Fibroblast of mammary gland (primary cell): ENCODE results near the gene PDGFC.
A peak's percentile ranks its signal among the peaks of the same experiment; 100 is the strongest.

Experiments used
- DNase-seq: peaks from one replicate; pipeline ENCODE4 v3.0.0-alpha.2; 2010; ENCODE audit warnings: low read depth
- H3K4me3 ChIP-seq: 2 replicates; pipeline ENCODE4 v1.5.1; 2011; ENCODE audit warnings: low read depth, mild to moderate bottlenecking, low read length, moderate library complexity; ENCODE audit not compliant: control insufficient read depth
- TF ChIP-seq, protein P1 (sequence below): conservative IDR thresholded peaks from 2 replicates; pipeline ENCODE4 v1.5.1; 2011; ENCODE audit warnings: low read depth, low read length, inconsistent platforms; ENCODE audit not compliant: control insufficient read depth, insufficient read depth

Gene PDGFC

DNA sequence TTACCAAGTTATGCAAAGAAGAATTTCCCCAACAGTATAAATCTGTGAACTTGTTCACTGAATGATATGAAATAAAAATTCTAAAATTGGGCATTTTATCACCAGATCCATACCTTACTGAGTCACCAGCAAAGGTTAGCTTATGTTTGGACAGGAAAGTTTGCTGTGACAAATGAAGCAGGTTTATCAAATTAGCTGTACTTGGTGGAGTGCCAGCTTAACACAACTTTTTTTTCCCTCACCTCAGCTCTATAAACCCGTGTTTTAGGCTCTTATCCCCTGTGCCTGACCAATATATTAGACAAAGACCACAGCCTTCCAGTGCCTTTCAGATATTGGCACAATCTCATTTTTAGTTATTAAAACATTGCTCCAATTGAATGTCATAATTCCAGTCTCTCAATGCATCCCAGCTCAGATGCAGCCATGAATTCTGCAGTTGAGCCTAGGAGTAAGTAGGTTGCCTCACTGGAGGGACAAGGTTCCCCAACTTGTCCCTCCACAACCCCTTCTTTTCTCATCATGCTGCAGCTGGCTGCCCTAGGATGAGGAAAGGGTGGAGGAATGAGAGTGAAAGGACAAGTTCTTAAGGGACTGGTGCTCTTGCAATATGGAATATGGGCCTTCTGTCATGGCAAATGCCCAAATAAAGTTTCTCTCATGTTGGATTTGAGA lies 27.0 kb upstream of the PDGFC start:
- TF ChIP-seq, protein P1, sequence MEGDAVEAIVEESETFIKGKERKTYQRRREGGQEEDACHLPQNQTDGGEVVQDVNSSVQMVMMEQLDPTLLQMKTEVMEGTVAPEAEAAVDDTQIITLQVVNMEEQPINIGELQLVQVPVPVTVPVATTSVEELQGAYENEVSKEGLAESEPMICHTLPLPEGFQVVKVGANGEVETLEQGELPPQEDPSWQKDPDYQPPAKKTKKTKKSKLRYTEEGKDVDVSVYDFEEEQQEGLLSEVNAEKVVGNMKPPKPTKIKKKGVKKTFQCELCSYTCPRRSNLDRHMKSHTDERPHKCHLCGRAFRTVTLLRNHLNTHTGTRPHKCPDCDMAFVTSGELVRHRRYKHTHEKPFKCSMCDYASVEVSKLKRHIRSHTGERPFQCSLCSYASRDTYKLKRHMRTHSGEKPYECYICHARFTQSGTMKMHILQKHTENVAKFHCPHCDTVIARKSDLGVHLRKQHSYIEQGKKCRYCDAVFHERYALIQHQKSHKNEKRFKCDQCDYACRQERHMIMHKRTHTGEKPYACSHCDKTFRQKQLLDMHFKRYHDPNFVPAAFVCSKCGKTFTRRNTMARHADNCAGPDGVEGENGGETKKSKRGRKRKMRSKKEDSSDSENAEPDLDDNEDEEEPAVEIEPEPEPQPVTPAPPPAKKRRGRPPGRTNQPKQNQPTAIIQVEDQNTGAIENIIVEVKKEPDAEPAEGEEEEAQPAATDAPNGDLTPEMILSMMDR, result no peak
- H3K4me3 ChIP-seq, result no peak overlapping the region
- no peak for DNase-seq

DNA sequence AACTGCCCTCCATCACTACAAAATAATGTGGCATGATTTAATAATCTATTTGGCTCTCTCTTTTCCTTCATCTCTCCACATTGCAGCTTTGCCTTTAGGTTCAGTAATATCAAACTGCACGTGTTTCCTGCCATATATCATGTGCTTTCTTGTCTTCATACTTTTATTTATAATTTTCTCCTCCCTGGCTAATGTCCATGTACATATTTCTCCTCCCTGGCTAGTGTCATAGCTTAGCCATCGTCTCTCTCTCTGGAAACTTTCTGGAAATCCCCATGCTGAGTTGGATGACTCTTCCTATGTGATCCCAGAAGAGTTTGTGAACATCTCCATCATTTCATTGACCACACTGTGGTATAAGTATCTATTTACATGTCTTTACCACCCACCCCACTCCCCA lies 21.3 kb upstream of the PDGFC start:
- H3K4me3 ChIP-seq, result no peak overlapping the region
- DNase-seq, result peak; percentile 39
- TF ChIP-seq, protein P1, result no peak

DNA sequence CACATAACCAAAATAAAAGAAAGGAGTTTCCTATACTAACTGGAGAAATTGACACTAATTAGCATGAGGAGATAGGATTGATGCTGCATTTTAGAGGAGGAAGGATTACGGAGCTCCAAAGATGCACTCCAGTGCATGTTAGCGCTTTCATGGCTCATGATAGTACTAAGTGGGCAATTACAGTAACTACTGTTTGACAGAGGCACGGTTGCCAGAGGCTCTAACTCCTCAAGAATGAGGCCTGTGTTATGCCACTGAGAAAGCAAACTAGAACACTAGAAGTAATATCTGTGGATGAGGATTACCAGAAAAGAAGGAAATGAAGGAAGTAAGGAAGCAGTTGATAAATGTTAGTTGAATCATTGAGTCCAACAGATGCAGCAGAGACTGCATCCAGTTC lies 19.6 kb upstream of the PDGFC start:
- TF ChIP-seq, protein P1, result no peak
- DNase-seq, result no peak
- no peak overlapping the region for H3K4me3 ChIP-seq

DNA sequence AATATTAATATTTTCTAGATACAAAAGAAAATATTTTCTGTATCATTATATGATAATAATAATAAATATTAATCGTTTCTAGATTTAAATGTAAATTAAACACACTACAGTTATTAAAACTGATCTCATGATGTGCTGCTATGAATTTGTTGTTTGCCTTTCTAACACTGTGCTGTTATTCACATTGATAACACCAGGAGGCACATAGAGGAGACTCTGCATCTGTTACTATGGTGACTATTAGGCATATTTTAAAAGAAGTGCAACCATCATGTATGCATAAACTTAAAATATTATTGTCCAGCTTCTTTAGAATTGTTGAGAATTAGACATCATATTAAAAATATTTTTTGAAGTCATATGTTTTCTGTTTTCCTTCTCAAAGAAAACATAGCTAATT lies 11.8 kb upstream of the PDGFC start:
- TF ChIP-seq, protein P1, result peak; percentile 71
- no peak overlapping the region for H3K4me3 ChIP-seq
- peak; percentile 54 for DNase-seq

DNA sequence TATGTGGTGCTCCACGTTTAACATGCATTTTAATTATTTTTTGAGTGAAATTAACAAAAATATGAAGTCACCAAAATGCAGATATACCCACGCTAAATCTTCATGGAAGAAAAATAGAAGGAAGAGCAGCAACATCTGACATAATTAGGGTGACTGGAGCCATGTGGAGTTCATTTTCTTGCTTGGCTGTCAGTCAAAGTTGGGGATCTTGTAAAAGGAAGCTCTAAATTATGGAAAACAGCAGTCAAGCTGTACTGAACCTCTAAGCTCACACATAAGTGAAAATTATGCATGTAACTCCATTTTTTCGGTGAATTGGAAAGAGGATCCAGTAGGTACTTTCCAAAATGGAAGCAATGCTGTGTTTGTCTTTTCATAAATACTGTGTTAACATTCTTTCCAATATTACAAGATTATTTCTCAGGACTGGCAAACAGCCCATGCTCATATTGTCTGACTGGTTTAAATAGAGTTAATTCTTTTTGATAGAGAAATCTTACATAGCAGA lies 9.7 kb upstream of the PDGFC start:
- TF ChIP-seq, protein P1, result no peak

DNA sequence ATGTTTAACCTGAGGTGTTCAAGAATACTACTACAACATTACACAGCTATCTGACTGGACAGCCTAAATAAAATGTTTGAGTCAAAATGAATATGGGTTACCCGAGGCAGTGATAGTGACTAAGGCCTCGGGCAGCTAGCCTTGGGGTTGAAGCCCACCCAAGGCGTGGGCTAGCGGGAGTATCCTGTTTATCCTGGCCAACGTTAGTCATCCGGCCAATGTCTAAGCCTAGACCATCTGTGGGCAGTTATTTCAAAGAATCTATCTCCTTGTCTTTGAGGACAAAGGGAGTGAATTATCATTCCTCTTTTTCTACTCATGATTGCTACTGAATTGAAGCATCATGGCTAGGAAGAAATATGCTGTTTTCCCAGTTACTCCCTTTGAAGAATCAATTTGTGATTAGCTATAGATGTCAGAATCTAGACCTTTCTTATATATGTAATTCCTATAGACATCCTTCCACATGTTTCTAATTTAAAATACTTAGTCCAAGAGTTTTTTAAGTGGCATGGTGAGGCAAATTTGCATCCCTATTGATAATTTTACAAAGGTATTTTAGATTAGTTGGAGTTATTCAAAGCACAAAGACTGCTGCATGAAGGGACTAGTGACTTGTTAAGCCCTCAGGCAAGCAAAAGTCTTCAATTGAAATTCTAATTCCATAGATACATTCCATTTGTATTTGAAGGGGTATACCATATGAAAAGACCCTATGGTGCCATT lies 6.0 kb upstream of the PDGFC start:
- no peak overlapping the region for H3K4me3 ChIP-seq
- peak; percentile 98 for DNase-seq
- TF ChIP-seq, protein P1, result no peak

More for the DNA sequence above, 9.7 kb upstream of the PDGFC start:
- H3K4me3 ChIP-seq, result no peak overlapping the region
- peak; percentile 40 for DNase-seq
